Activated CD4-positive, alpha-beta T cell treated with anti-CD3 and anti-CD28 coated beads, Interleukin-2, amount 10 ng/mL, durations not matched to agents 24 days and 14 days (primary cell): Measurements from ENCODE around the gene RSPO4. TPM values are rescaled to one million over a fixed set of nuclear protein-coding genes. Genes with fewer than 3 reads are reported as not detected.
A peak's percentile ranks its signal among the peaks of the same experiment; 100 is the strongest.
"Not testable (repeated sequence)": the region's sequence is repeated elsewhere in the genome, so short reads cannot be mapped to it uniquely, and the experiment has no call there.

Experiments
- DNase-seq: peaks from one replicate; pipeline ENCODE4 v3.0.0; 2022
- H3K27ac Mint-ChIP-seq: one replicate; pipeline ENCODE4 v1.8.0; 2022; ENCODE audit warnings: mild to moderate bottlenecking, mixed read lengths
- H3K27me3 Mint-ChIP-seq: one replicate; pipeline ENCODE4 v1.8.0; 2022; ENCODE audit warnings: mixed read lengths
- H3K36me3 Mint-ChIP-seq: one replicate; pipeline ENCODE4 v1.8.0; 2022; ENCODE audit warnings: low read depth, mild to moderate bottlenecking, mixed read lengths
- H3K4me1 Mint-ChIP-seq: one replicate; pipeline ENCODE4 v1.8.0; 2021; ENCODE audit warnings: mixed read lengths
- H3K4me3 Mint-ChIP-seq: one replicate; pipeline ENCODE4 v1.8.0; 2022; ENCODE audit warnings: mild to moderate bottlenecking, moderate library complexity, mixed read lengths
- H3K9me3 Mint-ChIP-seq: one replicate; pipeline ENCODE4 v1.8.0; 2021; ENCODE audit warnings: mixed read lengths
- intact Hi-C: fragments of 100-400 bp; cut with micrococcal nuclease; formaldehyde crosslinking; loops from one replicate; pipeline ENCODE4 v1.15.1; 2023
- total RNA-seq: library from RNA; stranded (reverse); gene quantifications from 2 replicates; pipeline ENCODE4 v1.2.3, GENCODE V29; 2022

The RSPO4 gene
- total RNA-seq, 1 donor from 2014 or later, result not detected

DNA sequence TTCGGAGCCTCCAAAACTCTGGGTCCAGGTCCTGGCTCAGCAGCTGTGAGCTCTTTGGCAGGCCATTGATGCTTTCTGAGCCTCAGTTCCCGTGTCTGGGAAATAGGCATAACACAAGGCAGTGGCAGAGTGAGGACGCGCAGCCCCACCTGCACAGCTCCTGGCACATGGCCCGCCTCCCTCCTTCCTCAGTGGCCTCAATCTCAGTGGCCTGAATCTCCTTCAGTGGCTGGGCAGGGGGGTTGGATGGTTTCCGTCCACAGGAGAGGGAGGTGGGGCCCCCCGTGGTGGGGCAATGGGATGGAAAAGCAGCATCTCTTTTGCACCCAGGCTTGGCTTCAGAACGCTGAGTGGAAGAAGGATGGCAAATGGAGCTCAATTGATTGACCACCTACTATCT is 5.1 kb downstream of the RSPO4 start:
- no peak overlapping the region for H3K27ac Mint-ChIP-seq

DNA sequence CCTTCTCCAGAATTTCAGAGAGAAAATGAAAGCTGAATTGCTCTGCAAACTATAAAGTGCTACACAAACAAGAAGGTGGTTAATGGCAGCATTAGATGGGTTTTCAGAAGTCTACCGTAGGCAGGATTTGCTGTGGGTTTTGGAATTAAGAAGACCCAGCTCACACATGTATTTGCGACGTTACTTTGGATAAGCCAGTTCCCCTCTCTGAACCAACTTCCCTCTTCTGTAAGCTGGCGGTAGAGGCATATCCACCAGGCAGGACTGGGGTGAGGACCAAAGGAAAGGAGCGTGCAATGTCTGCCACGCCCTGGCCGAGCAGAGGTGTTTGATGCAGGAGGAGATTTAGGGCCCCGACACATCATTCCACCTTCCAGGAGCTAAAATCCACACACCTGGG is 6.9 kb downstream of the RSPO4 start:
- Mint-ChIP-seq H3K36me3 (no peaks in the 10 kb centered on the region), H3K27ac (no peak overlapping the region), H3K27me3 (peaks cover 12% of the 10 kb centered on the region), H3K4me3 (no peak overlapping the region), H3K4me1 (no peaks in the 10 kb centered on the region), H3K9me3 (no peaks in the 10 kb centered on the region)
- DNase-seq, result no peak
- intact Hi-C loops, result no loop called here

More for the DNA sequence above, 5.1 kb downstream of the RSPO4 start:
- Mint-ChIP-seq H3K4me3 (no peak overlapping the region), H3K27me3 (peaks cover 26% of the 10 kb centered on the region), H3K4me1 (no peaks in the 10 kb centered on the region), H3K9me3 (no peaks in the 10 kb centered on the region), H3K36me3 (no peaks in the 10 kb centered on the region)
- DNase-seq, result no peak
- intact Hi-C loops, result no loop called here

- Mint-ChIP-seq H3K27me3 (peaks cover 9% of the 10 kb centered on the region), H3K9me3 (no peaks in the 10 kb centered on the region), H3K4me1 (no peaks in the 10 kb centered on the region), H3K27ac (no peak overlapping the region), H3K36me3 (no peaks in the 10 kb centered on the region), H3K4me3 (no peak overlapping the region)
- intact Hi-C loops, result no loop called here
- no peak for DNase-seq
These were observed 9.1 kb downstream of the RSPO4 start for GRCh38 chr20:992801-993535.

- Mint-ChIP-seq H3K27me3 (peaks cover 9% of the 10 kb centered on the region), H3K27ac (no peak overlapping the region), H3K4me3 (no peak overlapping the region), H3K4me1 (no peaks in the 10 kb centered on the region), H3K36me3 (no peaks in the 10 kb centered on the region), H3K9me3 (no peaks in the 10 kb centered on the region)
- DNase-seq, result no peak
- intact Hi-C loops, result no loop called here
These were observed 10.3 kb downstream of the RSPO4 start for GRCh38 chr20:991850-992249.

DNA sequence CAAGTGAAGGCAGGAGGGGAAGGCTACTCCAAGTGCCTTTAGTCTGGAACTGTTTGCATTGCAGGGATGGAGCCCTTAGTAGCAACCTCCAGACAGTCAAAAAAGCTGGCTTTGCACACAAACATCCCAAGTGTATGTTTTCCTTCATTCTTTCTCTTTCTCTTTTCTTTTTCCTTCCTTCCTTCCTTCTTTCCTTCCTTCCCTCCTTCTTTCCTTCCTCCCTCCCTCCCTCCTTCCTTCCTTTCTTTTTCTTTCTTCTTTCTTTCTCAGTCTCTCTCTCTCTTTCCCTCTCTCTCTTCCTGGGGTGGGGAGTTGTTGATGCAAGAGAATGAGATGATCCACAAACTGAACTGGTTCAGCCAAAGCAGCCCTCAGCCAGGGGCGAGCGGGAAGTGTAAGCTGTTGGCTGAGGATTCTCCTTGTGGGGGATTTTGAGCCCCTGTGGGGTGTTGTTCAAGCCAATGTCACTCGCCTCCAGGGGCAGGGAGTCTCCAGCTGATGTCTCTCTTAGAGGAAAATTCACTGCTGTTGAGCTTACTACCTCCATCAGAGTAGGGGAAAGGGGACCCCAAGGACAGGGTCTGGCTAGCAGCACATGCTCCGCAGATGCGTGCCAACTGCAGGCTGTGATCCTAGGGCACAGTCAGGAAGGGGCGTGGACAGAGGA is 11.7 kb downstream of the RSPO4 start:
- no peaks in the 10 kb centered on the region for H3K4me1 Mint-ChIP-seq
- no peak overlapping the region for H3K4me3 Mint-ChIP-seq
- H3K27ac Mint-ChIP-seq, result no peak overlapping the region
- no peaks in the 10 kb centered on the region for H3K9me3 Mint-ChIP-seq
- intact Hi-C loops, result no loop called here
- peaks cover 7% of the 10 kb centered on the region for H3K27me3 Mint-ChIP-seq
- no peak for DNase-seq
- no peaks in the 10 kb centered on the region for H3K36me3 Mint-ChIP-seq

GRCh38 chr20:988272-988671 is 13.8 kb downstream of the RSPO4 start:
- no peak overlapping the region for H3K27ac Mint-ChIP-seq
- no peak overlapping the region for H3K4me3 Mint-ChIP-seq
- peaks cover 5% of the 10 kb centered on the region for H3K27me3 Mint-ChIP-seq
- intact Hi-C loops, result no loop called here
- no peaks in the 10 kb centered on the region for H3K36me3 Mint-ChIP-seq
- no peak for DNase-seq
- no peaks in the 10 kb centered on the region for H3K9me3 Mint-ChIP-seq
- H3K4me1 Mint-ChIP-seq, result no peaks in the 10 kb centered on the region

DNA sequence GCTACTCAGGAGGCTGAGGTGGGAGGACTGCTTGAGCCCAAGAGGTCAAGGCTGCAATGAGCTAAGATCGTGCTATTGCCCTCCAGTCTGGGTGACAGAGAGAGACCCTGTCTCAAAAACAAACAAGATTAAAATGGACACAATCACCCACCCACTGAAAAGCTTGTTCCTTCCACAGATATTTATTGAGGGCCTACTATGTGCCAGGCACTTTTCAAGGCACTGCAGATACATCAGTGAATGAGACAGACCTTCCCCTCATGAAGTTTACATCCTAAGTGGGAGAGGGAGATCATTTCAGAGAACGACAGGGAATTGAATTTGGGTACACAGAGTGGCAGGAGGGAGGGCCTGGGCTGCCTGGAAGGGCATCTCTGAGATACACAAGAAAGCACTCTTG is 14.4 kb downstream of the RSPO4 start:
- intact Hi-C loops, result no loop called here
- Mint-ChIP-seq H3K4me1 (no peaks in the 10 kb centered on the region), H3K9me3 (no peaks in the 10 kb centered on the region), H3K36me3 (no peaks in the 10 kb centered on the region), H3K4me3 (no peak overlapping the region), H3K27ac (no peak overlapping the region), H3K27me3 (peaks cover 4% of the 10 kb centered on the region)
- DNase-seq, result no peak

DNA sequence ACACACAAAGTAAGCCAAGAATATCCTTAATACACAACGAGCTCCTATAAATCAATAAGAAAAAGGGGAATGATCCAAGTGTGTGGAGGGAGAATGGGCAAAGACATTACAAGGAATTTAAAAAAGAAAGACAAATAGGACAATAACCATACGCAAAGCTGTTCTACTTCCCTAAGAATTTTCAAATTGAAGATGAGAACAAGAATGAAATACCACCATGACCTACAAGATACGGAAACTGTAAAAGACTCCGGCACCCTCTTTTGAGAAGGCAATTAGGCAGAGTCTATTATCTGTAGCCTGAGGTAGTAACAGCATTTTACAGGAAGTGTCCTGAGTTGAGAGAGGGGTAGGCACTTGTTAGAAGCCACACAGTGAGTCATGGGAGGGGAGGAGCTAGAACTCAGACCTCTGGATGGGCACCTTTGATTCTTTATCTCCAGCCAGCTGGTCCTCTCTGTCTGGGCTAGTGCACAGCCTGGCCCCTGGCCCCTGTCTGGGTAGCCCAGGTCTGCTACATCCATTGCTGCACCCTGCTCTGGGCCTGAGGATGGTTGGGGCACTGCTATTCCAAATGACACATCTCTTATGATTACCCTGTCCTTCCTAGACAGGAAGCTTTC is 15.3 kb downstream of the RSPO4 start:
- Mint-ChIP-seq H3K36me3 (no peaks in the 10 kb centered on the region), H3K4me3 (no peak overlapping the region), H3K27ac (no peak overlapping the region), H3K9me3 (no peaks in the 10 kb centered on the region), H3K27me3 (peaks cover 2% of the 10 kb centered on the region), H3K4me1 (no peaks in the 10 kb centered on the region)
- intact Hi-C loops, result no loop called here
- DNase-seq, result no peak

DNA sequence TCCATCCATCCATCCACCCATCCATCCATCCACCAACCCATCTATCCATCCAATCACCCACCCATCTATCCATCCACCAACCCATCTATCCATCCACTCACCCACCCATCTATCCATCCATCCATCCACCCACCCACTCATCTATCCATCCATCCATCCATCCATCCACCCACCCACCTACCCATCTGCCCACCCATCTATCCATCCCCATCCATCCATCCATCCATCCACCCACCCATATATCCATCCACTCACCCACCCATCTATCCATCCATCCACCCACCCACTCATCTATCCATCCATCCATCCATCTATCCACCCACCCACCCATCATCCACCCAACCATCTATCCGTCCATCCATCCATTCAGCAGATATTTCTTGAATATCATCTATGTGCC is 17.1 kb downstream of the RSPO4 start:
- H3K9me3 Mint-ChIP-seq, H3K27ac Mint-ChIP-seq, H3K36me3 Mint-ChIP-seq, DNase-seq, H3K4me1 Mint-ChIP-seq, H3K27me3 Mint-ChIP-seq, intact Hi-C loops, H3K4me3 Mint-ChIP-seq: not testable (repeated sequence)

- no peaks in the 10 kb centered on the region for H3K36me3 Mint-ChIP-seq
- H3K9me3 Mint-ChIP-seq, result no peaks in the 10 kb centered on the region
- no peak overlapping the region for H3K4me3 Mint-ChIP-seq
- H3K4me1 Mint-ChIP-seq, result no peaks in the 10 kb centered on the region
- DNase-seq, result no peak
- intact Hi-C loops, result no loop called here
- peaks cover 6% of the 10 kb centered on the region for H3K27me3 Mint-ChIP-seq
- no peak overlapping the region for H3K27ac Mint-ChIP-seq
These were observed 19.4 kb downstream of the RSPO4 start for GRCh38 chr20:982754-983153.

DNA sequence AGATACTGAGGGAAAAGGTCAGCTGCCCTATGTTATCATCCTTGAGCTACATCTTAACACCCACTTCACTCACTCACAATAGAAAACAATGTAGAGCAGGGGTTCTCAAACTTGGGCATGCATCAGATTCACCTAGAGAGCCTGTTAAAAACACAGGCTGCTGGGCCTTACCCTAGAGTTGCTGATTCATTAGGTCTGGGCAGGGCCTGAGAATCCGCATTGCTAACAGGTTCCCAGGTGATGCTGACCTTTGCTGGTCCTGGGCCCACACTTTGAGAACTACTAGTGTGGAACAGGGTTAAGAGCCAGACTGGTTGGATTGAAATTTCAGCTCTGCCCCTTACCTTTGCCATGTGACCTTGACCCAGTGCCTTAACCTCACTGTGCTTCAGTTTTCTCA is 25.1 kb downstream of the RSPO4 start:
- Mint-ChIP-seq H3K9me3 (no peaks in the 10 kb centered on the region), H3K4me3 (no peak overlapping the region), H3K27ac (no peak overlapping the region), H3K36me3 (no peaks in the 10 kb centered on the region), H3K27me3 (peaks cover 8% of the 10 kb centered on the region), H3K4me1 (peaks cover 2% of the 10 kb centered on the region)
- no peak for DNase-seq
- intact Hi-C loops, result loop anchor here (10.0 kb wide), 2 partner anchors 138 to 238 kb away; partner anchors contain the start of gene PSMF1

- Mint-ChIP-seq H3K27ac (no peak overlapping the region), H3K4me3 (no peak overlapping the region), H3K27me3 (peaks cover 8% of the 10 kb centered on the region), H3K4me1 (peaks cover 2% of the 10 kb centered on the region), H3K36me3 (no peaks in the 10 kb centered on the region), H3K9me3 (no peaks in the 10 kb centered on the region)
- DNase-seq, result no peak
- intact Hi-C loops, result loop anchor here (10.0 kb wide), 2 partner anchors 139 to 239 kb away; partner anchors contain the start of gene PSMF1
These were observed 26.1 kb downstream of the RSPO4 start for GRCh38 chr20:976033-976432.

DNA sequence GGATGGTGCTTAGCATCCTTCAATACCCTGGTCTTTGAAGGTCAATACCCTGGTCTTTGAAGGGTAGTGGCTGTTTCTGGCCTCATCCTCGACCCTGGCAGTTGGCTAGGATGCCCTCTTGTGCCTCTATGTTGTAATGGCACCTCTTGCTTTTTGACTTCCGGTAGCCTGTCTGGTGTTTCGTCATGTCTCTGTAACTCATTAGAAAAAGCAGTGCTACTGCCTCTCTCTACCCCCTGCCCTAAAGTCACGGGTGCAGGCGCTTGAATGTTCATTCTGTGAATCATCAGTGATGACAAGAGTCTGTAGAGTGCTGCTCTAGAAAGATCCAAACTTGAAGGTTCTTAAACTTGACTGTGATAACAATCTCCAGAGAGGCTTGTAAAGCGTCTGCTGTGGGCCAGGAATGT is 28.3 kb downstream of the RSPO4 start:
- H3K4me3 Mint-ChIP-seq, result no peak overlapping the region
- H3K4me1 Mint-ChIP-seq, result peaks cover 2% of the 10 kb centered on the region
- intact Hi-C loops, result loop anchor here (1.0 to 10.0 kb wide), 3 partner anchors 141 to 241 kb away; partner anchors contain the start of gene PSMF1
- H3K27me3 Mint-ChIP-seq, result peaks cover 3% of the 10 kb centered on the region
- H3K9me3 Mint-ChIP-seq, result no peaks in the 10 kb centered on the region
- no peak overlapping the region for H3K27ac Mint-ChIP-seq
- DNase-seq, result peak; percentile 81
- no peaks in the 10 kb centered on the region for H3K36me3 Mint-ChIP-seq

- no peak overlapping the region for H3K4me3 Mint-ChIP-seq
- H3K27me3 Mint-ChIP-seq, result peaks cover 5% of the 10 kb centered on the region
- H3K9me3 Mint-ChIP-seq, result no peaks in the 10 kb centered on the region
- DNase-seq, result no peak
- intact Hi-C loops, result loop anchor here (10.0 kb wide), 2 partner anchors 143 to 243 kb away; partner anchors contain the start of gene PSMF1
- no peak overlapping the region for H3K27ac Mint-ChIP-seq
- no peaks in the 10 kb centered on the region for H3K36me3 Mint-ChIP-seq
- peaks cover 2% of the 10 kb centered on the region for H3K4me1 Mint-ChIP-seq
These were observed 29.9 kb downstream of the RSPO4 start for GRCh38 chr20:972256-972655.
